GM12873 (cell line): ENCODE results near the gene COL16A1.

Experiments used
- TF ChIP-seq, protein P1 (sequence below): IDR thresholded peaks from 2 replicates; pipeline ENCODE4 v1.5.1; 2012; ENCODE audit warnings: low read depth, mild to moderate bottlenecking, moderate library complexity, low read length, control low read depth; ENCODE audit not compliant: insufficient read depth; ENCODE audit errors: missing control alignments

COL16A1 gene

DNA sequence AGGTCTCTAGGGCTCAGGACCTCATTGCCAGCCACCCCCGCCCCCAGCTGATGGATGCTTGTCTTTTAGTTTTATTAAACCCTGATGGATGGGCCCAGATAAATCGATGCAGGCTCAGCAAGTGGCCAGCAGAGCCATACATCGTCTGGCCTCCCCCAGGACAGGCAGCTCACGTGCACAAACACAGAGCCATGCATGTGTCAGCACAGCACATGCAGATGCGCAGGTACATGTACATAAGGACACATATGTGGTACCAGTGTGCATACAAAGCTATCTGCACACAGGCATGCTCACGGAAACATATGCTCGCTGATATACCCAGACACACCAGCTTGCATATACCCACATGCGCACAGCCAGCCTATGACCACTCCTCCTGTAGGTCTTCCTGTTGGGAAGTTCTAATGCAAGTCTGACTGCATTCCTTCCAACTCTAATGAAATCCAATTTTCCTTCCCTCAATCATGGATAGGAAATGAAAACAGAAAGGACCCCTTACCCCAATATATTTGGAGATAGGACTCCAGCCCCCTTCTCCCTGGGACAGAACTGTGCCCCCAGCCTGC is 897 bp downstream of the COL16A1 start:
- TF ChIP-seq, protein P1, sequence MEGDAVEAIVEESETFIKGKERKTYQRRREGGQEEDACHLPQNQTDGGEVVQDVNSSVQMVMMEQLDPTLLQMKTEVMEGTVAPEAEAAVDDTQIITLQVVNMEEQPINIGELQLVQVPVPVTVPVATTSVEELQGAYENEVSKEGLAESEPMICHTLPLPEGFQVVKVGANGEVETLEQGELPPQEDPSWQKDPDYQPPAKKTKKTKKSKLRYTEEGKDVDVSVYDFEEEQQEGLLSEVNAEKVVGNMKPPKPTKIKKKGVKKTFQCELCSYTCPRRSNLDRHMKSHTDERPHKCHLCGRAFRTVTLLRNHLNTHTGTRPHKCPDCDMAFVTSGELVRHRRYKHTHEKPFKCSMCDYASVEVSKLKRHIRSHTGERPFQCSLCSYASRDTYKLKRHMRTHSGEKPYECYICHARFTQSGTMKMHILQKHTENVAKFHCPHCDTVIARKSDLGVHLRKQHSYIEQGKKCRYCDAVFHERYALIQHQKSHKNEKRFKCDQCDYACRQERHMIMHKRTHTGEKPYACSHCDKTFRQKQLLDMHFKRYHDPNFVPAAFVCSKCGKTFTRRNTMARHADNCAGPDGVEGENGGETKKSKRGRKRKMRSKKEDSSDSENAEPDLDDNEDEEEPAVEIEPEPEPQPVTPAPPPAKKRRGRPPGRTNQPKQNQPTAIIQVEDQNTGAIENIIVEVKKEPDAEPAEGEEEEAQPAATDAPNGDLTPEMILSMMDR, result no peak

DNA sequence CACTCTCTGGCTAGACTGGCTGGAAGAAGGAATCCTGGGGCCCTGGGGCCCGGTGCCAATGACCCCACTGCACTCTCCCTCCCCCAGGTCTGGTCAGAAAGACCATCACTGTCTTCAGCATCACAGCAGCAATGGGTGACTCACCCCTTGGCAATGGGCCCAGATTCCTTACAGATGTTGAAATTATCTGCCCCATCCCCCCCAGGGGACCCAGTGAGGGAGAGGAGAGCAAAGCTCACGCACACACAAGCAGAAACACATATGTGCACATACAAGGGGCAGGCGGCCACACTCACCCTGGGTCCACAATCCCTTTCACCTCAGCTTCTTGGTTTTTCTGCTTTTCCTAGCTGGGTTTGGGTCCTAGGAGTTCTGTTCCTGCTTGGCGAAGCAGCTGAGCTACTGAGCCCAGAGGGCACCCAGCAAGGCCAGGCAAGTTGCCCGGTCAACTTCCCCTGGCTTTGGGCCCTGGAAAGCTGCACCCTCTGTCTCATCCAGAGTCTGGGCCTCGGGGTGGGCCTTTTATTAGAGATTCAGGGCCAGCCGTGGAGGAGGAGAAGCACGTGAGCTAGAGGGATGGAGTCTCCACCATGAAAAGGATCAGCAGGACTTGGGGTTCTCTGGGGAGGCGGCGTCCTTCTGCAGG is 2.6 kb downstream of the COL16A1 start:
- TF ChIP-seq, protein P1, result no peak

DNA sequence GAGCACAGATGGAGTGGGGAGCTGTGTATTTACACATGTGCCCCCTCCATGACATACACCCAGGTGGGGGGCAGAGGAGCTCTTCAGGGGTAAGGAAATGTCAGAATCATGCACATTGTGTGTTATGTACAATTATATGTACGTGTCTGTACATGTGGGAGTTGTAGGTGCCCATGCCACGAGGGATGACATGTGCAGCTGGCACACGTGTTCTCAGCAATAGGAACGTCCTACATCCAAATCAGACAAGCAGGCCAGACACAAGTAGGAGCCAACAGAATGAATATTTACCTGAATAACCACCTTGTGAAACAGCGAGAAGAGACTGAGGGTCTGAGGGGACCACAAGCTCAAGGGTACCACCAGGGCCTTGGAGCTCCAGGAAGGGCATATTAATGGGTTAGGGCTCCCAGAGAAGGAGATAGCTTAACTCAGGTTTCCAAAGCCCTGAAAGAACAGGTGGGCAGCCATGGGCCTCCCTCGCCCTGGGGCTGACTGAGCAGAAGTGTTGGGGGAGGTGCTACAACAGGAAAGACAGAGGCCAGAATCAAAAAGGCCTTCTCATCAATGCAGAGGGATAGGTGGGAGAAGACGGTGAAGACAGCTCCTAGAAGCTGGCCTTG is 3.2 kb downstream of the COL16A1 start:
- TF ChIP-seq, protein P1, result no peak

DNA sequence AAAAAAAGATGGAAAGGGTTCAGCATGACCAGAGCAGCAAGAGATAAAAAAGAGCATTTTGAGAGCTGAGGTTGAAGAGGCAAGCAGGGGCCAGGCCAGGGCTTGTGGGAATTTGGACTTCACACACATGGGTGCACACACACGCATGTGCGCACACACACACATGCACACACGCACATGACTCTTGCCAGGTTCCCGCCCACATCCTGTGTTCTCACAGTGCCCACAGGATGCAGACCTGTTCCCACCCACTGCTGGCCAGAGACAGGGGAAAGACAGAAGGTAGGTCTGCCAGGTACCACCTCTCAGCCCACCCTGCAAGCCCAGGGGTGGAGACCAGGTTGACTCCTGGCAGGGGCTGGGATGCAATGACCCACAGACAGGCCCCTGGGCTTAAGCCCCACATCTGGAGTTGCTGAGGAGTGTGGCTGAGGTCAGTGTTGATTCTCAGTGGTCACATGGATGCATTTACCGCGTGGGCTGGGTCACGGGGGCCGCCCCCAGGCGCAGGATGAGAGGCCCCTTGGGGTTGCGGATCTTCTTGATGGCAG is 4.4 kb downstream of the COL16A1 start:
- TF ChIP-seq, protein P1, result no peak

DNA sequence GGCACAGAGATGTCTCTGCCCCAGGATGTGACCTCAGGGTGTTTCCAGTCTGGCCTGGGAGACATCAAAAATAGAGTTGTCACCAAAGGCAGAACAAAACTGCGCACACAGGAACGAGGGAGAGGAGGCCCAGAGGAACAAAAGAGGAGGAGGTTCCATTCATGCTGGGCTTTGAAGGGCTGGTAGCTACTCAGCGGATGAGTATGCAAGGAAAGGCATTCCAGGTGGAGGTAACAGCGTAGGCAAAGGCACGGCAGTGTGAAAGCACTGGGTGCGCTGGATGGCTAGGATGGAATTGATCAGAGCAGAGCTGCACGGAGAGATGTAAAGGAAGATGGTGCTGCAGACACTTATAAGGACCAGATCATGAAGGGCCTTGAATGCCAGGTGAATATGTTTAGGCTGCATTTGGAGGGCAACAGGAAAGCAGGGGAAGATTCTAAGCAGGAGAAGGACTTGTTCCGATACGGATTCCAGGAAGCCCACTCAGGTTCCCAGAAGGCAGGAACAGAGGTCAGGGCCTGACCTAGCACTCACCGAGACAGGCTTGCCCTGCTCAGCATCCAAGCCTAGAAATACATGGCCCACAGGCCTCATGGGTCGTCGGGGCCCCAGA is 6.3 kb downstream of the COL16A1 start:
- TF ChIP-seq, protein P1, result no peak

DNA sequence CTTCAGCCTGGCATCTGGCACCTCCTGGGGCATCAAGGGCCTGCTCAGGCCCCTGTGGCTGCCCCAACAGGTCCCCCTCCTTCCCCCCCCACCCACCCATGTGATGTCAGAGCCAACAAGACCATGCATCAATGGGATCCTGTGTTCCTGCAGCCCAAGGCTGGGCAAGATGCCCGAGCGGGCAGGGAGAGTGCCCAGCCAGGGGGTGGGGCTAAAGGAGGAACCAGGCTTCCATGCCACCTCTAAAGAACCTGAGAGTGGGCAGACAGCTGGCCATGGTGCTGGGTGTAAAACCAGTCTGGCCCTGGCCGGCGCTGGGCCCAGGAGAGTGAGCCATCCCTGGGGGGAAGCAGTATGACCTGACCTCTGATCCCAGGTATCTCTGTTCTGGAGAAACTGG is 7.6 kb downstream of the COL16A1 start:
- TF ChIP-seq, protein P1, result no peak

DNA sequence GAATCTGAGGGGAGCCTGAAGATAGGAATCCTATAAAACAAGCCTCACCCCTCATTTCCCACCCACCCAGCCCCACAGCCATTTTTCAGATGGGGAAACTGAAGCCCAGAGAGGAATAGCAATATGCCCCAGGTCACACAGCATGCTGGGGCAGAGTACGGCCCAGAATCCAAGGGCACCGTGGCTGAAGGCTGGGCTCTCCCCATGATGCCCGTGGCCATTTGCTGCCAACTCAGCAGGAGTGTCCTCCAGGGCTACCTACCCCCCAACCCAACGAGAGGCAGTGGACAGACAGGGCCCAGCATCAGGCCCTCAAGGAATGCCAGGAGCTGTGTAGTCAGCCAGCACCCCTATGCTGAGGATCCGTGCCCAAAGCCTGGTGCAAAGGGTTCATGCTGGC is 8.5 kb downstream of the COL16A1 start:
- TF ChIP-seq, protein P1, result no peak
